NCI-H345 treated with DMSO at 0.1 percent for 48 hours (cell line): Measurements from ENCODE around the gene DOK7.

Experiments
- DNase-seq: peaks from one replicate; lab custom pipeline; 2025; ENCODE audit not compliant: unreplicated experiment; lab: John Stamatoyannopoulos, UW

The DOK7 gene, protein sequence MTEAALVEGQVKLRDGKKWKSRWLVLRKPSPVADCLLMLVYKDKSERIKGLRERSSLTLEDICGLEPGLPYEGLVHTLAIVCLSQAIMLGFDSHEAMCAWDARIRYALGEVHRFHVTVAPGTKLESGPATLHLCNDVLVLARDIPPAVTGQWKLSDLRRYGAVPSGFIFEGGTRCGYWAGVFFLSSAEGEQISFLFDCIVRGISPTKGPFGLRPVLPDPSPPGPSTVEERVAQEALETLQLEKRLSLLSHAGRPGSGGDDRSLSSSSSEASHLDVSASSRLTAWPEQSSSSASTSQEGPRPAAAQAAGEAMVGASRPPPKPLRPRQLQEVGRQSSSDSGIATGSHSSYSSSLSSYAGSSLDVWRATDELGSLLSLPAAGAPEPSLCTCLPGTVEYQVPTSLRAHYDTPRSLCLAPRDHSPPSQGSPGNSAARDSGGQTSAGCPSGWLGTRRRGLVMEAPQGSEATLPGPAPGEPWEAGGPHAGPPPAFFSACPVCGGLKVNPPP

DNA sequence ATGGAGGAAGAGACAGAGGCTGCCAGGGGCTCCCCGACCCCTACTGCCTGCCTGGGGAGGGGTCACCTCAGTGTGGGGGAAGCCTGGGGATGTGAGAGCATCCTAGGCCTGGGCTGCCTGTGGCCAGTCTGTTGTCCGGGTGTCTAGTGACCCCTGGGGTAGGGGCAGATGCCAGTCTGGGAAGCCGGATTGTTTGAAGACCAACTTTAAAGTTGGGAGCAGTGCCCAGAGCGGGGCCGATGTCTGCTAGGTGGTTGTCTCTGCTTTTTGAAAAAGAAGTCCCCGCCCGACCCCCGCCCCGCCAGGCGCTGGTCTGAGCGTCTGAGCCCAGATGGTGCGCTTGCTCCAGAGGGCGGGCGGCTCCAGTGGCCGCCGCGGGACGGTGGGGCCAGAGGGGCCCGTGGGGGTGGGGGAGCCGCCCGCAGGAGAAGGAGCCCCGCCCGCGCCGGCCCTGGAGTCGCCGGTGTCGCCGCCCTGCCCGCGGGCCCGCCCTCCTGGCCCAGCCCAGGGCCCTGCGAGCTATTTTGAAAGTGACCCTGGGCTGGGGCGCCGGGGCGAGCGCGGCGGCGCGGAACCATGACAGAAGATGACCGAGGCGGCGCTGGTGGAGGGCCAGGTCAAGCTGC is at the start of gene DOK7:
DOK7 (plus strand) TSS at position 517 of the 626 bp plus-strand sequence; CDS start at position 587, 70 bp downstream.
- no peak for DNase-seq

DNA sequence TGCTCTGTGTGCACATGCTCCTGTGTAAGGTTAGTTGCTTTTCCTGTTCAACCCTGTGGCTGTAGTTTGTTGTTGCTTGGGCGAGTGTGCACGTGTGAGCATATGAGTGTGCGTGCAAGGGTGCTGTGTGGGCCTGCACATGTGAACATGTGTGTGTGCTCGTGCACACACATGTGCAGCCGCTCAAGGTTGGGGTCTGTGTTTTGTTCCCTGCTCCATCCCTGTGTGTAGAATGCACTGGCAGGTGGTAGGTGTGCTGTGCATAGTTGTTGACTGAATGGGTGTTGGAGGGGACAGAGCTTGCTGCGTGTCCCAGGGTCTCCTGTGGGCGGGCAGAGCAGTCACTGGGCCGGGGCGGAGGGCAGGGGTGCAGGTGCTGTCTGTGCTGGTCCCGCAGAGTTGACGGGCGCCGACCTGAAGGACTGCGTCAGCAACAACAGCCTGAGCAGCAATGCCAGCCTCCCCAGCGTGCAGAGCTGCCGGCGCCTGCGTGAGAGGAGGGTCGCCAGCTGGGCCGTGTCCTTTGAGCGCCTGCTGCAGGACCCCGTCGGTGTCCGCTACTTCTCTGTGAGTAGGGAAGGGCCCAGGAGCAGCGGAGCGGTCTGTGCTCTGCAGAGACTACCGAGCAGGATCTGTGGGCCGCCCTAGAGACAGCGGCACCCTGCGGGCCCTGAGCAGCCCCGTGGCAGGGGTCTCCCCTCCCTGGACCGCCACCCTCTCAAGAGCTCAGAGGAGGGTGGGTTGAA is 49.3 kb upstream of the DOK7 start:
- no peak for DNase-seq

DNA sequence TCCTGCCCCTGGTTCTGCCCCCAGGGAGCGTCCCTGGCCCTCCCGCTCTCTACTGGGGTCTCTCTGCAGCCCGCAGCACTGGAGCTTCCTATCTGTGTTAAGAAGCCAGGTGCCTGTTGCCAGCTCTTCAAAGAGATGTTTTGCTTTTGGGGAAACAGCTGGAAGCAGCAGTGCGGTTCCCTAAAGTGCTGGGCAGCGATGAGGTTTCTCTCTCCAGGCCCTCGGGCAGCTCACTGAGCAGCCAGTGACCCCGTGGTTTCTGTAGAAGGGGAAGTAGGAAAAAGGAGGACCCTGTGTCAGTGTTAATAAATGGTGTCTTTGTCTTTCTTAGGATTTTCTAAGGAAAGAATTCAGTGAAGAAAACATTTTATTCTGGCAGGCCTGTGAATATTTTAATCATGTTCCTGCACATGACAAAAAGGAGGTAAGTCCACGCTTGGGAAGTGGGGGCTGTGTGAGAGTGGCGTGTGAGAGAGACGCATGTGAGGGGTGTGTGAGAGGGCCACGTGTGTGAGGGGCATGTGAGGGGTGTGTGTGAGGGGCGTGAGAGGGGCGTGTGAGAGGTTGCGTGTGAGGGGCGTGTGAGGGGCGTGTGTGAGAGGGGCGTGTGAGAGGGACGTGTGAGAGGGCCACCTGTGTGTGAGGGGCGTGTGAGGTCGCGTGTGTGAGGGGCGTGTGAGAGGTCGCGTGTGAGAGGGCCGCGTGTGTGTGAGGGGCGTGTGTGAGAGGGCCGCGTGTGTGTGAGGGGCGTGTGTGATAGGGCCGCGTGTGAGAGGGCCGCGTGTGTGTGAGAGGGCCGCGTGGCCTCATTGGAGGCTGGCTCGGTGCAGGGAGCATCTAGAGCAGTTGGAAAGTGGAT is 48.5 kb upstream of the DOK7 start:
- DNase-seq: no peak

DNA sequence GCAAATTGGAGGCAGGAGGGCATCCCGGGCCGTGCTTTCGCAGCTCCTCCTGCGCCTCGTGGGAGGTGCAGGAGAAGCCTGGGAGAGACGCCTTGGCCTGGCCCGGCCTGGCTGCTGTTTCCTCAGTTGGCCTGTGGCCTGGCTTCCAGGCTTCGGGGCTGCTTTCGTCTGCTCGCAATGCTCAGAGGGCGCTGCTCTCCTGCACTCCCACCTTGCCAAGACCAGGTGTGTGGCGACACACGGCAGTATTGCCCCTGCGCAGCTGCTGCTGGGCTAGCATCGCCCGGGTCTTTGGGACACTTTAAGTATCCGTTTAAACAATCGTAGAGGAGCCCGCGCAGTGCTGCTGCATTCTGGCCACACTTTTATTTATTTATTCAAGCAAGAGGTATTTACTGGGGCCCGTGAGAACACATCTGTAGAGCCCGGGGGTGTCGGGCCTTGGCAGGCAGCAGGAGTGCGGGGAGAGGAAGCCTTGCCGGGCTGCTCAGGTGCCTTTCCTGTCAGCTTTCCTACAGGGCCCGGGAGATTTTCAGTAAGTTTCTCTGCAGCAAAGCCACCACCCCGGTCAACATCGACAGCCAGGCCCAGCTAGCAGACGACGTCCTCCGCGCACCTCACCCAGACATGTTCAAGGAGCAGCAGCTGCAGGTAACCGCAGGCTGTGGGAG is 47.5 kb upstream of the DOK7 start:
- DNase-seq: no peak

DNA sequence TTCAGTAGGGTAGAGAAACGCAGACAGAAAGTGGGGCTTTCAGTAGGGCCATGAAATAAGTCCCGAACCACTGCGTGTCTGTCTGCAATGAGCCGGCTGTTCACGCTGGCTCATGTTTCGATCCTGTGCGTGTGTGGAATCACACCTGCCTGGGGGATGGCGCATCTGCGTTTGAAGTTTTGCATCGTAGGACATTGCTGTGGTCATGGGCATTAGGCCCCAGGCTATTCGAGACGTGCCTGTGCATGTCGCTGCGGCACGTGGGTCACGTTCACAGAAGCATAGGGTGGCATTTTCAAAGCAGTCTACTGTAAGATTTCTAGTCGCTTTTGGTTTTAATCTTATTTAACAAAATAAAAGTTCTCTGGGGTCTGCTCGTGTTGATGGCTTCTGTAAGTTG is 46.8 kb upstream of the DOK7 start:
- DNase-seq: no peak

DNA sequence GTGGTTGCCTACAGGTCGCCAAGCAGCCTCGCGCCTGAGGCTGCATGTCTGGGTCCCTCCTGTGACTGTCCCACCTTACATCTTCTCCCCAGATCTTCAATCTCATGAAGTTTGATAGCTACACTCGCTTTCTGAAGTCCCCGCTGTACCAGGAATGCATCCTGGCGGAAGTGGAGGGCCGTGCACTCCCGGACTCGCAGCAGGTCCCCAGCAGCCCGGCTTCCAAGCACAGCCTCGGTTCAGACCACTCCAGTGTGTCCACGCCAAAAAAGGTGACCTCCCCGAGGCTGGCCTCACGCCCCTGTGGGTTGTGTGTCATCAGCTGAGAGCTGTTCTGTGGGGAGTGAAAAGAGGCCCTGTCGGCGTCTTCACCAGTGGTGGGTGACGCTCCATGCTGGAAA is 46.3 kb upstream of the DOK7 start:
- DNase-seq: no peak

DNA sequence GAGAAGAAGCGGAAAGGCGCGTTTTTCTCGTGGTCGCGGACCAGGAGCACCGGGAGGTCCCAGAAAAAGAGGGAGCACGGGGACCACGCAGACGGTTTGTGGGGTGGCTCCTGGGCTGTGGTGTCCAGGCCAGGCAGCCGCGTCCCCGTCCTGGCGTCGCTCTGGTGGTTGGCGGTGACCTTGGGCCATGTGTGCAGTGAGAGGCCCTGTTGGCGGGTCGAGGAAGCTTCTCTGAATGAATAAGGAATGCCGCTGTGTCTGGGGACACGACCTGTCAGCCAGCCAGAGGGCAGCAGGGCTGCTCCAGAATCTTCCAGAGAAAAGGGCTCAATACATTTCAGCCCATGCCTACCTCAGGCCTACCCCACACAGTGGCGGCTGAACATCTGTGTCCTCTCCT is 45.7 kb upstream of the DOK7 start:
- no peak for DNase-seq

DNA sequence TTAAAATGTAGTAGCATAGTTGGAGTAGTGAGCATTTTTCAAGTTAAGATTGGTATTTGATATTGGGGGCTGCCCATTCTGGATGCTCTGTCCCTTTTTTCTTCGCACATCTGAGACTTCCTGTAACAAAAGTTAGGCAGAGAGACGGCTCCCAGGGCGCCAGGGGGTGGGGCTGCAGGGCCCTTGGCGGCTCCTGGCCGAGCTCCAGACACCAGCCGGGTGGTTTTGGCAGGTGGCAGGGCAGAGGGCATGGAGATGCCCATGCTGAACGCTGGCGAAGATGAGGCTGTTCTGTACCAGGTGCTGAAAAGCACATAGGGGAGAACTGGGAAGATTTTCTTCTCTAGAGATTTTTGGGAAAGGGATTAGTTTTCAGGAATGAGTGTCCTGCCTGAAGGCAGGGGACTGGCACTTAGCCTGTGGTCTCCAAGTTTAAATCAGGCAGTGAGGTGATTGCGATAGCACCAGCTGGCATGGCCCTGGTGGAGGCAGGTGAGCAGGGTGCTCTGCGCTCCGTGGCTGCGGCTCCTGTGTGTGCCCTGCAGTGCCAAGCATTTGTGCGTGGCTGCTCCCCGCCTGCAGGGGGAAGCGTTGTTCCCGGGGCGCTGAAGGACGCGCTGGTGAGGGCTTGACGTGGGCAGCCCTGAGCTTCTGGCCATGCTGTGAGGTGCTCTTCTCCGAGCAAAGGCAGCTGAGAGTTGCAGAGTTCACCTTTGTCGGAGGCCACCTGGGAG is 44.9 kb upstream of the DOK7 start:
- no peak for DNase-seq

DNA sequence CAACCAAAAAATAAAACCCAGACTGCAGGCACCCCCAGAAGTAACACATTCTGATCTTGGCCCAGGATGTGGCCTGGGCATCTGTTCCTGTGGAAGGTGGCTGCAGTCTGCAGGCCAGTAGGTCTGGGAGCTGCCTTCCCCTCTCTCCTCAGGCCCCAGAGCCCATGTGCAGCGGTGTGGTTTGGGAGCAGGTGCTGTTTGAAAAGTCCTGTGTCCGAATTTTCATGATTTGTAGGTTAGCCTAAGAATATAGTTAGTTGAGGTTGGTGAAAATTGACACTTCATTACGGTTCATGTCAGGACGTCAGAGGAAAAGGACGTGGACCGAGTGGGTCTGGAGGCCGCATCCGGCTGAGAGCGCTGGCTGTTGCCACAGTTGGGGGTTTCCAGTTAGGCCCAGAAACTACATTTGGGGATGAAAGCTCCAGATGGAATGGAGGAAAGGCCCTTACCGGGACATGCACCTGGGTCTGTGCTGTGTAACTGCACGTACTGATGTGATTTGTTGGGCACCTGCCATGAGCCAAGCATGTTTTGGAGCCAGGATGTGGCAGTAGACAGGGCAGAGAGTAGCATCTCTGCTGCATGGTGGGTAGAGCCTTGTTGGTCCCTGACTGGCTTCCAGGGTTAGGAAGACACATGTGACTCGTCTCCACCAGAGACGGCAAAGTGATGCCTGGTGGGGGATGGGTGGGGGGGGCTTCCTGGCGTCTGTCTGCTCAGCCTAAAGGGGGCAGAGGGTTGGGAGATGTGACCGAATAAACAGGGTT is 43.1 kb upstream of the DOK7 start:
- DNase-seq: no peak

DNA sequence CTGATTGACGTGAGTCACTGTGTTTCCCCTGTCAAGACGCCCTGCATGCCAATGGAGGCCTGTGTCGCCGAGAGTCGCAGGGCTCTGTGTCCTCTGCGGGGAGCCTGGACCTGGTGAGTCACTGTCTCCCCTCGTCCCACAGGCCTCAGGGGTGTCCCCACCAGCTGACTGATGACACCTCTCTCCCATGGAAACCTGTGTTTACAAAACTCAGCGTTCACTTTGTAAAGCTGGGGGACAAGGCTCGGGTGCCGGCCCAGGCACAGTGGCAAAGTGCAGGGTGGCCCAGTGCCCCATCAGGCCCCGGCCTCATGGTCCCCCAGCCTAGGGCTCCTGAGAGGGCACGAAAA is 42.5 kb upstream of the DOK7 start:
- DNase-seq: no peak

DNA sequence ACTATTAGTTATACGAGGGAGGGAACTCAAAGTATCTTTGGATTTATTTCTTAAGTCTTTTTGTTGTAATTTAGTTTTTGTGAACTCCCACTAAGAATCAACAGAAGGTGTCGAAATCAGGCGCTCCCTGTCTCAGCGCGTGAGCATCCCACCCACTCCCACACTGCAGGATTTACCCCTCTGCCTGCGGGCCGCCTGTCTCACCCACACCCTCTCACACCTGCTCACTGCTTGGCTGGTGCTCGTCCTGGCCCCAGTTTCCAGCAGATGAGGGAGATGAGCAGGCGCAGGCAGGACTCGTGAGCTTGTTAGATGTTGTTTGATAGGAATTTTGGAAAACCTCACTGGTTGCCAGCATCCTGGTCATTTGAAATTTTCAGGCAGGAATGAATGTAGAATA is 42.1 kb upstream of the DOK7 start:
- no peak for DNase-seq

DNA sequence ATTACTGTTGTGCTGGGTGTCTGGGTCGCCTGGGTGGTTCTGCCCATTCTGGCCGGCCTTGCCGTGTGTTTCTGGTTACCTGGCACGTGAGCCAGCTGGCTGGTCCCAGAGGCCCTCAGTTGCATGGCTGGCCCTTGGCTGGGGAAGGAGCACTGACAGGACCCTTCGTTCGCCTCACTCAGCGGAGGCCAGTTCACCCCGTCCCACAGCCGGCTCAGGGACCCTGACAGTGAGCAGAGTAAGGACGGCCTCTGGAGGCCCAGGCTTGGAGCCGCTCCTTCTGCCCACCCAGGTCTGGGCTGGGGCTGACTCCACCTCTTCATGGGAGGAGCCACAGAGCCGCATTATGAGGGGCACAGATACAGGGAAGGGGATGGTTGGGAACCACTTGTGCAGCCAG is 41.6 kb upstream of the DOK7 start:
- no peak for DNase-seq

DNA sequence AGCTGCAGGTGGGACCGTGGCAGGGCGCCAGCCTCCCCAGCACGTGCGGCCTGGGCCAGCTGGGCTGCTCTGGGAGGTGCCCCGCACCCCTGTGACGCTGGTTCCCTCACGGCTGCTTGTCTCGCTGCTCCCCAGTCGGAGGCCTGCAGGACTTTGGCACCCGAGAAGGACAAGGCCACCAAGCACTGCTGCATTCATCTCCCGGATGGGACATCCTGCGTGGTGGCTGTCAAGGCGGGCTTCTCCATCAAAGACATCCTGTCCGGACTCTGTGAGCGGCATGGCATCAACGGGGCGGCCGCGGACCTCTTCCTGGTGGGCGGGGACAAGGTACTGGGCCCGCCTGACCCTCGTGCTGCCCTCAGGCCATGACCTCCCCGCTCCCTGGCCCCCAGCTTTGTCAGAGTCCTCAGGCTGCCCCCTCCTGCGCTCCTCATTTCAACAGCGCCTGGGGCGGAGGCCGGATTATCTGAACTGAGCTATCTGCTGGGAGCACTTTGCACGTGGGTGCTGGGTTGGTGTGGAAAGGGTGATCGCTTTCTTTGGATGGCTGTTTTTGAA is 40.8 kb upstream of the DOK7 start:
- DNase-seq: no peak

DNA sequence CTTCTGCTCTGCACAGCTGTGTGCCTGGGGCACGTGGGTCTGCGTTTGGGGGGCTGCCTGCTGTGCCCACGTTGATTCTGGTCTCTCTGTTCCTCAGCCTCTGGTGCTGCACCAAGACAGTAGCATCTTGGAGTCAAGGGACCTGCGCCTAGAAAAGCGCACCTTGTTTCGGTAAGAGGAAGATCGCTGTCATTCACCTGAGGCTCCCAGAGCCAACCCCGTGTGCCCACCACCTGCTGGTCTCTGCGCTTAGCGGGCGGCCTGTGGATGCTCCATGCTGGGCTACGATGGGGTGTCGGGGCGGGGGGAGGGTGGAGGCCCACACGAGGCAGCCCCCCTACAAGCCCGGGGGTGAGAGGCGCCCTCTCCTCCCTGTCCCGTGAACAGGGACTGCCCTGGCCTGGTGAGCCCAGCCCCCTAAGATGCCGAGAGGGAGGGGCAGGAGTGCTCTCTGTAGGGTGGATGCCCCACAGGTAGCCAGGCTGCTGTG is 40.3 kb upstream of the DOK7 start:
- DNase-seq: no peak

DNA sequence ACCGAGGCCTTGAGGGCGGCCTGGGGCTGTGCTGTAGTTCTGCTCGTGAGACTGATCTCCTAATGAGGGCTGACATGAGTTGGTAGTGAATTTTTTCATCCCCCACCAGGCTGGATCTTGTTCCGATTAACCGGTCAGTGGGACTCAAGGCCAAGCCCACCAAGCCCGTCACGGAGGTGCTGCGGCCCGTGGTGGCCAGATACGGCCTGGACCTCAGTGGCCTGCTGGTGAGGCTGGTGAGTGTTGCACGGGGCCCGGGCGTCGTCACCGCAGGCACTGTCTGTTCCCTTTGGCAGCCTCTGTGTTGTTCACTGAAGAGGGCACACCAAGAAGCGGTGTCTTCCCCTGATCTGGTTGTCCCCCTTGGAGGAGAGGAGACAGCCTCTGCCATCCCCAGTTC is 39.7 kb upstream of the DOK7 start:
- no peak for DNase-seq

DNA sequence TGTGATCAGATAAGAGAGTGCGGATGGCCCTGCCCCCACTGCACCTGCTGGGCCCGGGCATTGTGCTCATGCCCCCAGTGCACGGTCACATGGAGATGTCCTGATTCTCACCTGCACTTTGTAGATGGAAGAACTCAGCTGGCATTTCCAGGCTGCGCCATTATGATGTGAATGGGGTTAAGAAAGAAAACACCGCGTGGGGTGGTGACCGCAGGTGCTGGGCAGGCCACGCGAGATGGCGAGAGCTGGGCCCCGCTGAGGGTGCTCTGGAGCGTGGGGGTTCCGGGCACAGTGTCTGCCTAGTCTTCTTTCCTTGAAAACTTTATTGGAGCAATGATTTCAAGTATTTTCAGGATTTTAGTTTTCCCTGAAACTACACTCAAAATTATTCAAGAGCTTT is 39.2 kb upstream of the DOK7 start:
- no peak for DNase-seq

DNA sequence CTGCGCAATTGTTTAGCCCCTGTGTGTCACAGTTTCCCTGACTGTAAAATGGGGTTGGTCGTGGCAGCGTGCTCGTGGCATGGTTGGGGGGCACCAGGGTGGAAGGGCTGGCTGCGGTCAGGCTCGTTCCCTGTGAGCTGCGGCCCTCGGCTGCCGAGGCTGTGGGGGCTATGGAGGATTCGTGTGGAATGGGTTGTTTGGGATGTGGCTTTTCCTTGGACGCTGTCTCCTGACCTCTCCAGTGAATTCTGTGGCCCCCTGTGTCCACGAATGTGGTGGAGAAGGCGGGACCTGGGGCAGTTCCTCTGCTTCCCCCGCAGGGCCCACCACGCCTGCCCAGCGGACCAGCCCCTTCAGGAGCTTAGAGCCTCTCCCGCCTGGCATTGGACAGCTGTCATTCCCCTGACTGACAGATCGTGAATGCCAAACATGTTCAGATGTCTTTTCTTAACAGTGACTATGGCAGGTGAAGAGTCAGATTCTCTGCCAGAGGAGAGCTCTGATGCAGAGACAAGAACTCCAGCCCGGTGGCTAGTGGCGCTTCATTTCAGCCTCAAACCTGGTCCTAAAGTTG is 38.5 kb upstream of the DOK7 start:
- no peak for DNase-seq

DNA sequence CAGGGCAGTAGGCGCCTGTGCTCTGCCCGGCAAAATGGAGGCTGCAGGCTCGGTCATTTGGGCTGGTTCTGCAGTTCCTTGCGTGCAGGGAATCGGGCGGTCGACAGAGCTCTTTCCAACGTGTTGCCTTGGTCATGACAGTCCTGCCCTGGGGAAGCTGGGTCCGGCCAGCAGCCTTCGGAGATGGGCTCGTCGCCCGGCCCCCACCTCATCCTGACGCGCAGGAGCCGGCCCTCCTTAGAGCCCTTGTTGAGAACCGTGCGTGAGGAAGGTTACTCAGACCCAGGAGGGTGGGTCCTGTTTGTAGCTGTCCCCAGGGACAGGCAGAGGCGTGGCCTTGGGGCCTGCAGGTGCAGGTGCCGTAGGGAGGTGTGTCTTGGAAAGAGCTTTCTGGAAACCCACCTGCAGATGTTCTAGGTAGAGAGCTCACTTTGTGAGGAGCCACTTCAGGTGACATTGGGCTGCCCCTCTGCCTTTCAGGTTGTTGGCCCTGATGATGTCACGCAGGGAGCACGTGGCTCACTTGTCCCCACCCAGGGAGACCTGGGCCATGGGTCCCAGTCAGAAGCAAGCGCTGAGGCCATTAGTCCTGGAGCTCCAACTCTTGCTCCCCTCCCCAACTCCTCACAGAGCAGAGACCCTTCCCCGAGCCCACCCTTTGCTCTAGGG is 36.5 kb upstream of the DOK7 start:
- no peak for DNase-seq
